GM23338 (cell line): Measurements from ENCODE around the gene HSF4. TPM values are rescaled to one million over a fixed set of nuclear protein-coding genes. Genes with fewer than 3 reads are reported as not detected.
A peak's percentile ranks its signal among the peaks of the same experiment; 100 is the strongest.

Experiments
- ATAC-seq: fragments of 200-7000 bp; cut with Tn5 transposase; 3 replicates; pipeline ENCODE4 v1.9.1; 2020
- DNase-seq: peaks from one replicate; pipeline ENCODE4 v3.0.0-alpha.2; 2015; ENCODE audit warnings: low spot score
- H2AFZ ChIP-seq: fragments of 200-600 bp; sonication (generic); 2 replicates; pipeline ENCODE4 v1.8.0; 2016; ENCODE audit warnings: antibody characterized with exemption, mild to moderate bottlenecking, moderate library complexity
- H3F3A ChIP-seq: fragments of 200-600 bp; sonication (generic); replicated peaks from 2 replicates; pipeline ENCODE4 v1.8.0; 2017; ENCODE audit warnings: antibody characterized with exemption, mixed run types, low read depth
- H3K27ac ChIP-seq: fragments of 200-600 bp; sonication (generic); 2 replicates; pipeline ENCODE4 v1.6.1; 2016; ENCODE audit warnings: low read depth
- H3K27me3 ChIP-seq: fragments of 200-600 bp; sonication (generic); 2 replicates; pipeline ENCODE4 v1.8.0; 2016; ENCODE audit warnings: mild to moderate bottlenecking, mixed run types, moderate library complexity; ENCODE audit not compliant: insufficient read depth
- H3K36me3 ChIP-seq: fragments of 200-600 bp; sonication (generic); 2 replicates; pipeline ENCODE4 v1.8.0; 2016; ENCODE audit warnings: mild to moderate bottlenecking; ENCODE audit not compliant: insufficient read depth
- H3K4me1 ChIP-seq: fragments of 200-600 bp; sonication (generic); 2 replicates; pipeline ENCODE4 v1.8.0; 2016; ENCODE audit warnings: mild to moderate bottlenecking, moderate library complexity; ENCODE audit not compliant: insufficient read depth
- H3K4me2 ChIP-seq: fragments of 200-600 bp; sonication (generic); 2 replicates; pipeline ENCODE4 v1.7.1; 2017; ENCODE audit warnings: mixed run types
- H3K4me3 ChIP-seq: fragments of 200-600 bp; sonication (generic); 2 replicates; pipeline ENCODE4 v1.6.1; 2016; ENCODE audit warnings: mixed run types
- H3K79me2 ChIP-seq: fragments of 200-600 bp; sonication (generic); replicated peaks from 2 replicates; pipeline ENCODE4 v1.8.0; 2017; ENCODE audit warnings: mild to moderate bottlenecking; ENCODE audit not compliant: insufficient read depth
- H3K9me2 ChIP-seq: fragments of 200-600 bp; sonication (generic); 2 replicates; pipeline ENCODE4 v1.8.0; 2017; ENCODE audit not compliant: insufficient read depth
- H4K20me1 ChIP-seq: fragments of 200-600 bp; sonication (generic); replicated peaks from 2 replicates; pipeline ENCODE4 v1.8.0; 2017; ENCODE audit warnings: mild to moderate bottlenecking; ENCODE audit not compliant: insufficient read depth
- H3K27ac Mint-ChIP-seq: 2 replicates; pipeline ENCODE4 v1.8.0; 2020; ENCODE audit warnings: inconsistent platforms, mild to moderate bottlenecking, moderate library complexity, mixed read lengths
- H3K27me3 Mint-ChIP-seq: 3 replicates; pipeline ENCODE4 v1.8.0; 2022; ENCODE audit warnings: low read depth, mild to moderate bottlenecking, moderate library complexity, mixed read lengths, inconsistent platforms; ENCODE audit not compliant: insufficient read depth, poor library complexity
- H3K36me3 Mint-ChIP-seq: 3 replicates; pipeline ENCODE4 v1.8.0; 2021; ENCODE audit warnings: low read depth, mild to moderate bottlenecking, inconsistent platforms, moderate library complexity, mixed read lengths
- H3K4me1 Mint-ChIP-seq: 3 replicates; pipeline ENCODE4 v1.8.0; 2020; ENCODE audit warnings: mild to moderate bottlenecking, inconsistent platforms, mixed read lengths
- H3K4me3 Mint-ChIP-seq: 3 replicates; pipeline ENCODE4 v1.8.0; 2021; ENCODE audit warnings: moderate library complexity, mild to moderate bottlenecking, inconsistent platforms, mixed read lengths
- H3K9me3 Mint-ChIP-seq: 3 replicates; pipeline ENCODE4 v1.8.0; 2020; ENCODE audit warnings: moderate library complexity, mild to moderate bottlenecking, inconsistent platforms, mixed read lengths
- EZH2 ChIP-seq: fragments of 200-600 bp; sonication (generic); IDR thresholded peaks from one replicate; pipeline ENCODE4 v1.8.0; 2017; ENCODE audit warnings: antibody characterized with exemption, mild to moderate bottlenecking, low read depth; ENCODE audit not compliant: unreplicated experiment
- EZH2phosphoT487 ChIP-seq: fragments of 200-600 bp; sonication (generic); IDR thresholded peaks from one replicate; pipeline ENCODE4 v1.8.1; 2018; ENCODE audit warnings: antibody characterized with exemption; ENCODE audit not compliant: unreplicated experiment
- NANOG ChIP-seq: IDR thresholded peaks from 2 replicates; pipeline ENCODE4 v1.6.1; 2016; ENCODE audit warnings: antibody characterized with exemption, borderline replicate concordance
- STAT1 ChIP-seq: IDR thresholded peaks from one replicate; pipeline ENCODE4 v1.6.1; 2016; ENCODE audit warnings: antibody characterized with exemption; ENCODE audit not compliant: unreplicated experiment
- ZNF114 ChIP-seq: fragments of 250-450 bp; sonication (Bioruptor Pico); IDR thresholded peaks from 2 replicates; pipeline ENCODE4 v1.5.0; 2020; ENCODE audit warnings: mild to moderate bottlenecking, moderate library complexity
- ZNF331 ChIP-seq: fragments of 250-450 bp; sonication (Bioruptor Pico); IDR thresholded peaks from 2 replicates; pipeline ENCODE4 v1.5.0; 2020; ENCODE audit warnings: low read depth, mild to moderate bottlenecking, moderate library complexity
- polyA plus RNA-seq: library from polyadenylated mRNA; unstranded; fragments of >200 nt; fragmentation: Nextera tagmentation; extraction: Ambion mirVana; gene quantifications from 2 replicates; pipeline ENCODE4 v1.2.1, GENCODE V29; 2016
- total RNA-seq: library from RNA; depleted of rRNA; stranded (reverse); fragments of >200 nt; shearing (Covaris generic); gene quantifications from 2 replicates; pipeline ENCODE4 v1.2.3, GENCODE V29; 2014
- TF ChIP-seq, protein P1 (sequence below), 2 experiments: fragments of 200-600 bp in 1 of 2; sonication (generic) in 1 of 2; conservative IDR thresholded peaks; 2 replicates each; pipeline versions ENCODE4 v1.5.1 to v1.6.1; 2016 to 2017; ENCODE audit warnings: antibody characterized with exemption in 2 of 2, low read depth in 2 of 2, mild to moderate bottlenecking in 2 of 2, moderate library complexity in 1 of 2
- TF ChIP-seq, protein P2 (sequence below): fragments of 250-450 bp; sonication (Bioruptor Pico); IDR thresholded peaks from 2 replicates; pipeline ENCODE4 v1.5.0; 2020; ENCODE audit warnings: mild to moderate bottlenecking, moderate library complexity
- TF ChIP-seq, protein P3 (sequence below): IDR thresholded peaks from one replicate; pipeline ENCODE4 v1.6.1; 2018; ENCODE audit warnings: antibody characterized with exemption; ENCODE audit not compliant: unreplicated experiment

HSF4 gene
- total and polyA plus RNA-seq, 2 experiments from 2014 or later, result 0.19 to 1.3 TPM

DNA sequence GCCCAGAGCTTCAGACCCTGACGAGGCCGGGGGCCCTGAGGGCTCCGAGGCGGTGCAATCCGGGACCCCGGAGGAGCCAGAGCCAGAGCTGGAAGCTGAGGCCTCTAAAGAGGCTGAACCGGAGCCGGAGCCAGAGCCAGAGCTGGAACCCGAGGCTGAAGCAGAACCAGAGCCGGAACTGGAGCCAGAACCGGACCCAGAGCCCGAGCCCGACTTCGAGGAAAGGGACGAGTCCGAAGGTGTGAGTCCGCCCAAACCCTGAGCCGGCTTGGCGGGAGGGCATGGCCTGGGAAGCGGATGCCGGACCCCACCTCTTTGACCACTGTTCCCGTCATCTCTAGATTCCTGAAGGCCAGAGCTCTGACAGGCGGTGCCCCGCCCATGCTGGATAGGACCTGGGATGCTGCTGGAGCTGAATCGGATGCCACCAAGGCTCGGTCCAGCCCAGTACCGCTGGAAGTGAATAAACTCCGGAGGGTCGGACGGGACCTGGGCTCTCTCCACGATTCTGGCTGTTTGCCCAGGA, 10.2 kb downstream of the HSF4 start:
- no peak for DNase-seq
- H3K9me3 Mint-ChIP-seq, result no peaks in the 10 kb centered on the region; the same call in 1 of the 3 replicates
- Histone ChIP-seq H3K9me2 (no peaks in the 10 kb centered on the region), H3K4me3 (peak overlapping the region; percentile 63), H3K27me3 (peaks cover 78% of the 10 kb centered on the region), H4K20me1 (peaks cover 11% of the 10 kb centered on the region), H3K4me1 (peaks cover 33% of the 10 kb centered on the region), H2AFZ (peak overlapping the region; percentile 81; the same call in 1 of the 2 replicates), H3F3A (peaks cover 23% of the 10 kb centered on the region; the same call in 1 of the 2 replicates), H3K36me3 (no peaks in the 10 kb centered on the region), H3K79me2 (no peaks in the 10 kb centered on the region), H3K27ac (no peak overlapping the region), H3K4me2 (peak overlapping the region; percentile 88)
- ATAC-seq, result no peak; the same call in 2 of the 3 replicates
- H3K27me3 Mint-ChIP-seq, result peaks cover 82% of the 10 kb centered on the region
- peaks cover 34% of the 10 kb centered on the region for H3K4me1 Mint-ChIP-seq
- no peak overlapping the region for H3K27ac Mint-ChIP-seq
- H3K36me3 Mint-ChIP-seq, result peaks cover 3% of the 10 kb centered on the region; the same call in 2 of the 3 replicates
- peak overlapping the region; percentile 76; the same call in 2 of the 3 replicates for H3K4me3 Mint-ChIP-seq
- no peak for TF ChIP-seq EZH2phosphoT487
- peak; percentile 64 for TF ChIP-seq EZH2

DNA sequence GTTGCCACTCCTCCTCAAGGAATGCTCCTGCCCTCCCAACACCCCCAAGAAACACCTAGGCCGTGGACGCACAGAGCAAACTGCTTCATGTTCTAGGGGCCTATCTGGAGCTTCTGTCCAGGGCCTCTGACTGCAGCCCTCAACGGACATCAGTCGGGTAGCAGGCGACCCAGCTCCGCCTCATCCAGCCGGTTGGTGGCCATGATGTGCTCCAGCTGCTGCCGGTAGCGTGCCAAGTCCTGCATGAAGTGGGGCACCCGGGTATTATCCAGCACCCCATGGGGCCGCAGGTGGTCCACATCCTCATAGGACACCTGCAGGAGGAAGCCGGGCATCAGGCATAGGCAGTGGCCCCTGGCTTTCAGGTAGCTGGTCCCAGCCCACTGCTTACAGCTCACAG, 12.1 kb downstream of the HSF4 start:
- no peak for DNase-seq
- H3K4me1 ChIP-seq, result peaks cover 25% of the 10 kb centered on the region; the same call in 1 of the 2 replicates
- H3K36me3 Mint-ChIP-seq, result peaks cover 3% of the 10 kb centered on the region; the same call in 2 of the 3 replicates
- no peaks in the 10 kb centered on the region for H3K79me2 ChIP-seq
- no peaks in the 10 kb centered on the region for H3K36me3 ChIP-seq
- H3K9me3 Mint-ChIP-seq, result no peaks in the 10 kb centered on the region; the same call in 1 of the 3 replicates
- no peaks in the 10 kb centered on the region for H3K9me2 ChIP-seq
- H3K27me3 Mint-ChIP-seq, result peaks cover 67% of the 10 kb centered on the region
- H3K4me1 Mint-ChIP-seq, result peaks cover 24% of the 10 kb centered on the region
- peaks cover 11% of the 10 kb centered on the region for H4K20me1 ChIP-seq
- H3K4me3 ChIP-seq, result no peak overlapping the region
- no peak overlapping the region for H2AFZ ChIP-seq
- H3K27me3 ChIP-seq, result peaks cover 62% of the 10 kb centered on the region
- H3K4me2 ChIP-seq, result no peak overlapping the region
- no peak for ATAC-seq
- no peak overlapping the region for H3K27ac ChIP-seq
- no peak overlapping the region for H3K27ac Mint-ChIP-seq
- H3F3A ChIP-seq, result peaks cover 16% of the 10 kb centered on the region; the same call in 1 of the 2 replicates
- no peak overlapping the region; the same call in 2 of the 3 replicates for H3K4me3 Mint-ChIP-seq
- no peak for TF ChIP-seq NANOG
- TF ChIP-seq ZNF331 (CRISPR knock-in tag), result no peak
- no peak for TF ChIP-seq ZNF114 (CRISPR knock-in tag)
- TF ChIP-seq, protein P1, sequence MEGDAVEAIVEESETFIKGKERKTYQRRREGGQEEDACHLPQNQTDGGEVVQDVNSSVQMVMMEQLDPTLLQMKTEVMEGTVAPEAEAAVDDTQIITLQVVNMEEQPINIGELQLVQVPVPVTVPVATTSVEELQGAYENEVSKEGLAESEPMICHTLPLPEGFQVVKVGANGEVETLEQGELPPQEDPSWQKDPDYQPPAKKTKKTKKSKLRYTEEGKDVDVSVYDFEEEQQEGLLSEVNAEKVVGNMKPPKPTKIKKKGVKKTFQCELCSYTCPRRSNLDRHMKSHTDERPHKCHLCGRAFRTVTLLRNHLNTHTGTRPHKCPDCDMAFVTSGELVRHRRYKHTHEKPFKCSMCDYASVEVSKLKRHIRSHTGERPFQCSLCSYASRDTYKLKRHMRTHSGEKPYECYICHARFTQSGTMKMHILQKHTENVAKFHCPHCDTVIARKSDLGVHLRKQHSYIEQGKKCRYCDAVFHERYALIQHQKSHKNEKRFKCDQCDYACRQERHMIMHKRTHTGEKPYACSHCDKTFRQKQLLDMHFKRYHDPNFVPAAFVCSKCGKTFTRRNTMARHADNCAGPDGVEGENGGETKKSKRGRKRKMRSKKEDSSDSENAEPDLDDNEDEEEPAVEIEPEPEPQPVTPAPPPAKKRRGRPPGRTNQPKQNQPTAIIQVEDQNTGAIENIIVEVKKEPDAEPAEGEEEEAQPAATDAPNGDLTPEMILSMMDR (conservative IDR thresholded peaks at IDR 0.05; ENCODE audit: low read depth in 2 of 2), result no peak
- TF ChIP-seq, protein P2, sequence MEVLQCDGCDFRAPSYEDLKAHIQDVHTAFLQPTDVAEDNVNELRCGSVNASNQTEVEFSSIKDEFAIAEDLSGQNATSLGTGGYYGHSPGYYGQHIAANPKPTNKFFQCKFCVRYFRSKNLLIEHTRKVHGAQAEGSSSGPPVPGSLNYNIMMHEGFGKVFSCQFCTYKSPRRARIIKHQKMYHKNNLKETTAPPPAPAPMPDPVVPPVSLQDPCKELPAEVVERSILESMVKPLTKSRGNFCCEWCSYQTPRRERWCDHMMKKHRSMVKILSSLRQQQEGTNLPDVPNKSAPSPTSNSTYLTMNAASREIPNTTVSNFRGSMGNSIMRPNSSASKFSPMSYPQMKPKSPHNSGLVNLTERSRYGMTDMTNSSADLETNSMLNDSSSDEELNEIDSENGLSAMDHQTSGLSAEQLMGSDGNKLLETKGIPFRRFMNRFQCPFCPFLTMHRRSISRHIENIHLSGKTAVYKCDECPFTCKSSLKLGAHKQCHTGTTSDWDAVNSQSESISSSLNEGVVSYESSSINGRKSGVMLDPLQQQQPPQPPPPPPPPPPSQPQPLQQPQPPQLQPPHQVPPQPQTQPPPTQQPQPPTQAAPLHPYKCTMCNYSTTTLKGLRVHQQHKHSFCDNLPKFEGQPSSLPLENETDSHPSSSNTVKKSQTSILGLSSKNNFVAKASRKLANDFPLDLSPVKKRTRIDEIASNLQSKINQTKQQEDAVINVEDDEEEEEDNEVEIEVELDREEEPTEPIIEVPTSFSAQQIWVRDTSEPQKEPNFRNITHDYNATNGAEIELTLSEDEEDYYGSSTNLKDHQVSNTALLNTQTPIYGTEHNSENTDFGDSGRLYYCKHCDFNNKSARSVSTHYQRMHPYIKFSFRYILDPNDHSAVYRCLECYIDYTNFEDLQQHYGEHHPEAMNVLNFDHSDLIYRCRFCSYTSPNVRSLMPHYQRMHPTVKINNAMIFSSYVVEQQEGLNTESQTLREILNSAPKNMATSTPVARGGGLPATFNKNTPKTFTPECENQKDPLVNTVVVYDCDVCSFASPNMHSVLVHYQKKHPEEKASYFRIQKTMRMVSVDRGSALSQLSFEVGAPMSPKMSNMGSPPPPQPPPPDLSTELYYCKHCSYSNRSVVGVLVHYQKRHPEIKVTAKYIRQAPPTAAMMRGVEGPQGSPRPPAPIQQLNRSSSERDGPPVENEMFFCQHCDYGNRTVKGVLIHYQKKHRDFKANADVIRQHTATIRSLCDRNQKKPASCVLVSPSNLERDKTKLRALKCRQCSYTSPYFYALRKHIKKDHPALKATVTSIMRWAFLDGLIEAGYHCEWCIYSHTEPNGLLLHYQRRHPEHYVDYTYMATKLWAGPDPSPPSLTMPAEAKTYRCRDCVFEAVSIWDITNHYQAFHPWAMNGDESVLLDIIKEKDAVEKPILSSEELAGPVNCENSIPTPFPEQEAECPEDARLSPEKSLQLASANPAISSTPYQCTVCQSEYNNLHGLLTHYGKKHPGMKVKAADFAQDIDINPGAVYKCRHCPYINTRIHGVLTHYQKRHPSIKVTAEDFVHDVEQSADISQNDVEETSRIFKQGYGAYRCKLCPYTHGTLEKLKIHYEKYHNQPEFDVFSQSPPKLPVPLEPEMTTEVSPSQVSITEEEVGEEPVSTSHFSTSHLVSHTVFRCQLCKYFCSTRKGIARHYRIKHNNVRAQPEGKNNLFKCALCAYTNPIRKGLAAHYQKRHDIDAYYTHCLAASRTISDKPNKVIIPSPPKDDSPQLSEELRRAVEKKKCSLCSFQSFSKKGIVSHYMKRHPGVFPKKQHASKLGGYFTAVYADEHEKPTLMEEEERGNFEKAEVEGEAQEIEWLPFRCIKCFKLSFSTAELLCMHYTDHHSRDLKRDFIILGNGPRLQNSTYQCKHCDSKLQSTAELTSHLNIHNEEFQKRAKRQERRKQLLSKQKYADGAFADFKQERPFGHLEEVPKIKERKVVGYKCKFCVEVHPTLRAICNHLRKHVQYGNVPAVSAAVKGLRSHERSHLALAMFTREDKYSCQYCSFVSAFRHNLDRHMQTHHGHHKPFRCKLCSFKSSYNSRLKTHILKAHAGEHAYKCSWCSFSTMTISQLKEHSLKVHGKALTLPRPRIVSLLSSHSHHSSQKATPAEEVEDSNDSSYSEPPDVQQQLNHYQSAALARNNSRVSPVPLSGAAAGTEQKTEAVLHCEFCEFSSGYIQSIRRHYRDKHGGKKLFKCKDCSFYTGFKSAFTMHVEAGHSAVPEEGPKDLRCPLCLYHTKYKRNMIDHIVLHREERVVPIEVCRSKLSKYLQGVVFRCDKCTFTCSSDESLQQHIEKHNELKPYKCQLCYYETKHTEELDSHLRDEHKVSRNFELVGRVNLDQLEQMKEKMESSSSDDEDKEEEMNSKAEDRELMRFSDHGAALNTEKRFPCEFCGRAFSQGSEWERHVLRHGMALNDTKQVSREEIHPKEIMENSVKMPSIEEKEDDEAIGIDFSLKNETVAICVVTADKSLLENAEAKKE (CRISPR knock-in tag), result no peak
- TF ChIP-seq EZH2phosphoT487, result no peak
- TF ChIP-seq, protein P3, sequence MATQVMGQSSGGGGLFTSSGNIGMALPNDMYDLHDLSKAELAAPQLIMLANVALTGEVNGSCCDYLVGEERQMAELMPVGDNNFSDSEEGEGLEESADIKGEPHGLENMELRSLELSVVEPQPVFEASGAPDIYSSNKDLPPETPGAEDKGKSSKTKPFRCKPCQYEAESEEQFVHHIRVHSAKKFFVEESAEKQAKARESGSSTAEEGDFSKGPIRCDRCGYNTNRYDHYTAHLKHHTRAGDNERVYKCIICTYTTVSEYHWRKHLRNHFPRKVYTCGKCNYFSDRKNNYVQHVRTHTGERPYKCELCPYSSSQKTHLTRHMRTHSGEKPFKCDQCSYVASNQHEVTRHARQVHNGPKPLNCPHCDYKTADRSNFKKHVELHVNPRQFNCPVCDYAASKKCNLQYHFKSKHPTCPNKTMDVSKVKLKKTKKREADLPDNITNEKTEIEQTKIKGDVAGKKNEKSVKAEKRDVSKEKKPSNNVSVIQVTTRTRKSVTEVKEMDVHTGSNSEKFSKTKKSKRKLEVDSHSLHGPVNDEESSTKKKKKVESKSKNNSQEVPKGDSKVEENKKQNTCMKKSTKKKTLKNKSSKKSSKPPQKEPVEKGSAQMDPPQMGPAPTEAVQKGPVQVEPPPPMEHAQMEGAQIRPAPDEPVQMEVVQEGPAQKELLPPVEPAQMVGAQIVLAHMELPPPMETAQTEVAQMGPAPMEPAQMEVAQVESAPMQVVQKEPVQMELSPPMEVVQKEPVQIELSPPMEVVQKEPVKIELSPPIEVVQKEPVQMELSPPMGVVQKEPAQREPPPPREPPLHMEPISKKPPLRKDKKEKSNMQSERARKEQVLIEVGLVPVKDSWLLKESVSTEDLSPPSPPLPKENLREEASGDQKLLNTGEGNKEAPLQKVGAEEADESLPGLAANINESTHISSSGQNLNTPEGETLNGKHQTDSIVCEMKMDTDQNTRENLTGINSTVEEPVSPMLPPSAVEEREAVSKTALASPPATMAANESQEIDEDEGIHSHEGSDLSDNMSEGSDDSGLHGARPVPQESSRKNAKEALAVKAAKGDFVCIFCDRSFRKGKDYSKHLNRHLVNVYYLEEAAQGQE, result no peak
- no peak for TF ChIP-seq EZH2
- no peak for TF ChIP-seq STAT1
